ENCODE measurements around the gene SAFB.
"Not testable (repeated sequence)": the region's sequence is repeated elsewhere in the genome, so short reads cannot be mapped to it uniquely, and the experiment has no call there.

The SAFB gene

GRCh38 chr19:5607318-5608275 is 15.3 kb upstream of the SAFB start:
- Histone ChIP-seq H3K27me3 (ENCODE audit: insufficient read depth, low read length) (no peaks in the 10 kb centered on the region), H3K4me3 (ENCODE audit: low read length) (no peak overlapping the region), H3K4me1 (ENCODE audit: insufficient read depth, low read length) (no peaks in the 10 kb centered on the region), H3K9me3 (ENCODE audit: low read length) (no peaks in the 10 kb centered on the region), H2AFZ (ENCODE audit: low read depth, low read length) (no peak overlapping the region), H3K36me3 (ENCODE audit: insufficient read depth, low read length) (peaks cover 81% of the 10 kb centered on the region)

DNA sequence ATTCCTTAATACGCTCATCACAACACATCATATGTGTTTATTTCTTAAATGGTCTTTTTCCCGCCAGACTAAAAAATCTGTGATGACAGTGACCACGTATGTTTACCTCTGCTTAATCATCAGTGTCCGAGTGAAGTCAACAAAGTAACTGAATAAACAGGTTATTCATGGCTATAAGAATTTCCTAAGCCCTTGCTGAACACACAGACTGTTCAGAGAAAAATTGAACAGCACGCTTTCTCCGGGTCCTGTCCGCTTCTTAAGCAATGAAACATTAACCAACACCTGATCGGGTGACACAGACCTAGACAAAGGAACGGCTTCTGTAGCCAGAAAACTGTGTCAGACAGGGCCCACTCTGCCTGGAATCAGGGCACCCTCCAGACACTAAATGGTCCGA is 14.6 kb upstream of the SAFB start:
- no peak overlapping the region for H3K4me3 ChIP-seq (ENCODE audit: low read length)
- H3K4me1 ChIP-seq (ENCODE audit: insufficient read depth, low read length) = no peaks in the 10 kb centered on the region
- peaks cover 82% of the 10 kb centered on the region for H3K36me3 ChIP-seq (ENCODE audit: insufficient read depth, low read length)
- H2AFZ ChIP-seq (ENCODE audit: low read depth, low read length) = no peak overlapping the region
- H3K27me3 ChIP-seq (ENCODE audit: insufficient read depth, low read length) = no peaks in the 10 kb centered on the region
- no peaks in the 10 kb centered on the region for H3K9me3 ChIP-seq (ENCODE audit: low read length)

- not testable (repeated sequence) for H3K4me1 ChIP-seq (ENCODE audit: insufficient read depth, low read length); H3K4me3 ChIP-seq (ENCODE audit: low read length); H3K9me3 ChIP-seq (ENCODE audit: low read length); H2AFZ ChIP-seq (ENCODE audit: low read depth, low read length); H3K27me3 ChIP-seq (ENCODE audit: insufficient read depth, low read length)
- peaks cover 82% of the 10 kb centered on the region for H3K36me3 ChIP-seq (ENCODE audit: insufficient read depth, low read length)
These were observed 14.1 kb upstream of the SAFB start for GRCh38 chr19:5608766-5609165.

DNA sequence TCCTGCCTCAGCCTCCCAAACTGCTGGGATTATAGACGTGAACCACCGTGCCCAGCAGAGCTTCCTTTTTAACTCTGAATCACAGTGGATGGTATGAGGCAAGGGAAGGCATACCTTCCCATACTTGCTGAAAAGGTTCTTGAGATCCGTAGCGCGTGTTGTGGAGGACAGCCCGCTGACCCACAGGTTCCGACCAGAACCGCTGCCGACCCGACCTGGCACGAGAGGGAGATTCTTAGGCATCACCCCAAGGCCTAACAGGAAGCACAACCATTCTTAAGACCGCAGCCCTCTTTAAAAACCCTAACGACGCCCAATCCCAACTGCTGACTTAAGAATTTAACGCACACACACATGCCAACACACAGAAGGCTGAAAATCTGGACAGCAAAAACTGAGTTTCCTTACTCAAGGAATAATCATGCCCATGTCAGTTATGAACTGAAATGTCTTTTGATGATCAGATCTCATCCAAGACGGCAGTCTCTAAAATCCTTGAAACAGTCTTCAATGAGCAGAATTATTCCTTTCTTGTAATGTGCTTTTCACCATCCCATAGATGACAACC is 12.9 kb upstream of the SAFB start:
- H3K27me3 ChIP-seq (ENCODE audit: insufficient read depth, low read length) = no peaks in the 10 kb centered on the region
- H3K36me3 ChIP-seq (ENCODE audit: insufficient read depth, low read length) = peaks cover 82% of the 10 kb centered on the region
- no peaks in the 10 kb centered on the region for H3K4me1 ChIP-seq (ENCODE audit: insufficient read depth, low read length)
- H3K9me3 ChIP-seq (ENCODE audit: low read length) = no peaks in the 10 kb centered on the region
- no peak overlapping the region for H2AFZ ChIP-seq (ENCODE audit: low read depth, low read length)
- H3K4me3 ChIP-seq (ENCODE audit: low read length) = no peak overlapping the region

DNA sequence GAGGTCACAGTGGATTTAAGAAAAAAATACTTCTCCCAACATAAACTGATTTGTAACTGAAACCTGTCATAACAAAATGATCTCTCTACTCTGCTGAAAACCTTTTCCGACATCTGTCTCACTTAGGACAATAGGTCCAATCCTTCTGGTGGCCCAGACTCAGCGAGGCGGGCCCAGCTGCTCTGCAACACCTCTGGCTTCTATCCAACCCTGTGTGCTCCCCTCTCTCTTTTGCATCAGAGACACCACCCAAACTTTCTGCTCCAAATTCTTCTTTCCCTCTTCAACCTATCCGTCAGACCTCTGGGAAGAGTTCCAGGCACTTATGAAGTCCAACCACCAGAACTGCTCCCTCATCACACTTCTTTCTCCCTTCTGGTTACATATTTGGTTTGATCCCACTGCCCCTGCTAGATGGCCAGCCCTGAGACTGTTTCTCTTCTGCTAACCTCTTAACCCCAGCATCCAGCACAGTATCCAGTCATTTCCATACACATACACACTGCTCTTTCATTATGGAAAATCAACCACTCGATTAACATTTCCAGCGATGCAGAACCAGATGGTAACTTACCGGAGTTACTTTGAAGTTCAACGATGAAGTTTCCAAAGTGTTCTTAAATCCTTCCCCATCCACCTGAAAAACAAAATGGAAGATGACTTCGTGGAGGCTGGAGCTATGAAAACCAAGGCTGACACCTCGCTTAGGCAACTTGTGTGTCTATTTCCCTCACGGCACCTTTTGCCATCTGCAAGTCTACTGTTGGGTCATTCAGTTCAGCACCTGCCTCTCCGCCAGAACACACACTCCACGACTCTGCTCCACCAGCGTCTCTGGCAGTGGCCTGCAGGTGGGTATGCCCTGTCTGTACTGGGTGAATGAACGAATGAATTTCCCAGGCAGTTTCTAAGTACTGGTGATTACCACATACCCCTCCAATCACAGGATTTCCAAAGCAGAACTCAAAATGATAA is 9.7 kb upstream of the SAFB start:
- H3K27me3 ChIP-seq (ENCODE audit: insufficient read depth, low read length) = no peaks in the 10 kb centered on the region
- H2AFZ ChIP-seq (ENCODE audit: low read depth, low read length) = no peak overlapping the region
- no peaks in the 10 kb centered on the region for H3K4me1 ChIP-seq (ENCODE audit: insufficient read depth, low read length)
- no peak overlapping the region for H3K4me3 ChIP-seq (ENCODE audit: low read length)
- peaks cover 82% of the 10 kb centered on the region for H3K36me3 ChIP-seq (ENCODE audit: insufficient read depth, low read length)
- H3K9me3 ChIP-seq (ENCODE audit: low read length) = no peaks in the 10 kb centered on the region

- H2AFZ ChIP-seq (ENCODE audit: low read depth, low read length) = no peak overlapping the region
- H3K9me3 ChIP-seq (ENCODE audit: low read length) = no peaks in the 10 kb centered on the region
- H3K36me3 ChIP-seq (ENCODE audit: insufficient read depth, low read length) = peaks cover 83% of the 10 kb centered on the region
- no peak overlapping the region for H3K4me3 ChIP-seq (ENCODE audit: low read length)
- peaks cover 5% of the 10 kb centered on the region for H3K4me1 ChIP-seq (ENCODE audit: insufficient read depth, low read length)
- no peaks in the 10 kb centered on the region for H3K27me3 ChIP-seq (ENCODE audit: insufficient read depth, low read length)
These were observed 7.0 kb upstream of the SAFB start for GRCh38 chr19:5615756-5616327.

DNA sequence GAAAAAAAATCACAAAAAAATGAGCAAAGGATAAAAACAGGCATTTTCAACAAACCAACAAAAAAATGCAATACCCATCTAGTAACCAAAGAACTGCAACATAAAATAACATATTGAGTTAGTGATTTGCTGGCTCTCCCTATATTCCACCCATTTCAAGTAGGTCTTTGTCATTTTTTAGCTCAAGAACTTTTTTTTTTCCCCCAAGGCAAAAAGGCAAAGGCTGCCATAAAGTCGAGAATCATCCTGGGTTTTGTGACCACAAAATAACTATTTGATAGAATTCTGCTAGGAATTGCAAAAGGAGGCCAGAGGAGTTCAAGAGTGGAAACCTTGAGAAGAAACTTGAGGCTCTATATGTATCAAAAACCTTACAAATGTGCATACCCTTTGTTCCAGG is 5.8 kb upstream of the SAFB start:
- Histone ChIP-seq H3K4me3 (ENCODE audit: low read length) (no peak overlapping the region), H3K27me3 (ENCODE audit: insufficient read depth, low read length) (no peaks in the 10 kb centered on the region), H3K36me3 (ENCODE audit: insufficient read depth, low read length) (peaks cover 84% of the 10 kb centered on the region), H2AFZ (ENCODE audit: low read depth, low read length) (no peak overlapping the region), H3K4me1 (ENCODE audit: insufficient read depth, low read length) (peaks cover 15% of the 10 kb centered on the region), H3K9me3 (ENCODE audit: low read length) (no peaks in the 10 kb centered on the region)

DNA sequence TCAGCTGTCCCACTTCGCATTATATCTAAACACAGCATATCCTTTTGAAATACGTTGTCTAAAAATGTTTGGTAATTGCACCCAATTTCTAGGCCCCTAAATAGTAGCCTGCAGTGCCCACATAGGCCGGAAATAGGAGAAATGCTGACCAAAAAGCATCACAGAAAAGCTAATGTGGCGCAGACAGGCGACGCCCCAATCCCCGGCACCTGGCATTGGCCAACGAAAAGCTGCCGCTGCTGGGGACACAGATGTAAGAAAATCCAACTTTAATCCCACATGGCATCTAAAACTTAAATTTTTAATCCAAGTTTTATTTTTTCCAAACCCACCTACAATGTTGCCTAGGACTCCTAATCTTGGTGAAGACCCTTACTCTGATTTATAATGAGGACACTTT is 4.3 kb upstream of the SAFB start:
- Histone ChIP-seq H2AFZ (ENCODE audit: low read depth, low read length) (no peak overlapping the region), H3K9me3 (ENCODE audit: low read length) (no peaks in the 10 kb centered on the region), H3K27me3 (ENCODE audit: insufficient read depth, low read length) (no peaks in the 10 kb centered on the region), H3K4me1 (ENCODE audit: insufficient read depth, low read length) (peaks cover 15% of the 10 kb centered on the region), H3K4me3 (ENCODE audit: low read length) (no peak overlapping the region), H3K36me3 (ENCODE audit: insufficient read depth, low read length) (peaks cover 69% of the 10 kb centered on the region)

- H3K4me3 ChIP-seq (ENCODE audit: low read length) = no peak overlapping the region
- peaks cover 59% of the 10 kb centered on the region for H3K36me3 ChIP-seq (ENCODE audit: insufficient read depth, low read length)
- H3K27me3 ChIP-seq (ENCODE audit: insufficient read depth, low read length) = no peaks in the 10 kb centered on the region
These were observed 2.9 kb upstream of the SAFB start for GRCh38 chr19:5619946-5620345.

DNA sequence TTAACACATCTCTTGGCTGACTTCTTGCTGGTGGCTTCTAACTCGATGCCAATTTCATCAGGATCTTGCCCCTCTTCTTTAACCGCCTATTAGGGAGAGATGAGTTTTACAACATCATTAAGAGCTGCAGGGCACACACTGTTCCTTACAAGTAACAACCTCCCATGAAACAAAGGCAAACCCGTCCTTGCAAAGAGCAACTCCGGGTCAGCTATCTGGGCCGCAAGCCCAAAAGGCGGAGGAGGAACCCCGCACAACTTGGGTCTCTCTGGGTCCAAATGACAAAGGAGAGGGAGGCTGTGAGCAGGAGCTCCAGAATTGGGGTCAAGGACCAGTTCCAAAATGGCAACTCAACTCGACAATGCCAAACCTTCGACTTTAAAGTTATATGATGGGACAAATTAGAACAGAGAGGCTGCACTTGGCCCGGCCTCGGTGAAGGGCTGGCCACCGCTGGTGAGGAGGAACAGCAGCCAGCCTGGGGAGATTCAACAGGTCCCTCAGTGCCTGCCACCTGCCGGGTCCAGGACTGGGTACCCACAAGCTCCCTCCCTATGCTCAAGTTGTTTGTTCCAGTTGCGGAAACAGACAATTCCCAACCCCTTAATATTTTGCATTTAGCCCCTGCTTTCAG is 1.5 kb upstream of the SAFB start:
- H2AFZ ChIP-seq (ENCODE audit: low read depth, low read length) = no peak overlapping the region
- no peaks in the 10 kb centered on the region for H3K9me3 ChIP-seq (ENCODE audit: low read length)
- no peaks in the 10 kb centered on the region for H3K27me3 ChIP-seq (ENCODE audit: insufficient read depth, low read length)
- peaks cover 59% of the 10 kb centered on the region for H3K36me3 ChIP-seq (ENCODE audit: insufficient read depth, low read length)
- H3K4me3 ChIP-seq (ENCODE audit: low read length) = peak overlapping the region; percentile 98
- H3K4me1 ChIP-seq (ENCODE audit: insufficient read depth, low read length) = peaks cover 35% of the 10 kb centered on the region

More at GRCh38 chr19:5619946-5620345, 2.9 kb upstream of the SAFB start:
- Histone ChIP-seq H3K9me3 (ENCODE audit: low read length) (no peaks in the 10 kb centered on the region), H3K4me1 (ENCODE audit: insufficient read depth, low read length) (peaks cover 23% of the 10 kb centered on the region), H2AFZ (ENCODE audit: low read depth, low read length) (no peak overlapping the region)

DNA sequence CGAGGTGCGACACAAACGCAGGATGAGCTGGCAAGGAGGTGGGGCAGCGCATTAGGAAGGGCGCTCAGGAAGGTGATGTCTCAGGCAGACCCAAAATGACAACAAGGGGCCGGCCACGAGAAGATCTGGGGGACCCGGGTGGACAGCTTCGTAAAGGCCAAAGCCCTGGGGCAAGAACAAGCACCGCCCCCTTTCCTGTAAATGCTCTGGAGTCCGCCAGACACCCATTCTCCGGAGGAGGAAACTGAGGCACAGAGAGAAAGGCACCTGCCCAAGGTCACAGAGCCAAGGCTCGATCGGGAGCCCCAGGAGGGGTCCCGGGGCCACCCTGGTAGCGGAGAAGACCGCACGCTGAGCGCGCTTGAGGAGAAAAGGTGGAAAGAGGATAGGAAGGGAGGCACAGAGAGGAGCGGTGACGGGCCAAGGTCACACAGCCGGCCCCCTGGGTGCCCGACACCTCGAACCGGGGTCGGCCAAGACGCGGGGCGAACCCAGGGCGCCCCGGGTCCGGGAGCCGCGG is 878 bp upstream of the SAFB start:
- Histone ChIP-seq H2AFZ (ENCODE audit: low read depth, low read length) (peak overlapping the region; percentile 75), H3K27me3 (ENCODE audit: insufficient read depth, low read length) (no peaks in the 10 kb centered on the region), H3K4me3 (ENCODE audit: low read length) (peak overlapping the region; percentile 98), H3K4me1 (ENCODE audit: insufficient read depth, low read length) (peaks cover 35% of the 10 kb centered on the region), H3K9me3 (ENCODE audit: low read length) (no peaks in the 10 kb centered on the region), H3K36me3 (ENCODE audit: insufficient read depth, low read length) (peaks cover 62% of the 10 kb centered on the region)

GRCh38 chr19:5623397-5624017 is 624 bp downstream of the SAFB start:
- H3K36me3 ChIP-seq (ENCODE audit: insufficient read depth, low read length) = peaks cover 63% of the 10 kb centered on the region
- H3K4me1 ChIP-seq (ENCODE audit: insufficient read depth, low read length) = peaks cover 35% of the 10 kb centered on the region
- H3K4me3 ChIP-seq (ENCODE audit: low read length) = peak overlapping the region; percentile 100
- H2AFZ ChIP-seq (ENCODE audit: low read depth, low read length) = peak overlapping the region; percentile 28
- no peaks in the 10 kb centered on the region for H3K9me3 ChIP-seq (ENCODE audit: low read length)
- no peaks in the 10 kb centered on the region for H3K27me3 ChIP-seq (ENCODE audit: insufficient read depth, low read length)

All from neuron (in vitro differentiated cells).